GM19035 (cell line): ENCODE data around the gene CCDC201.
"Not testable (repeated sequence)": the region's sequence is repeated elsewhere in the genome, so short reads cannot be mapped to it uniquely, and the experiment has no call there.

Experiments used
- ATAC-seq: cut with Tn5 transposase; IDR thresholded peaks from one replicate; pipeline ENCODE4 v1.9.1; 2021; ENCODE audit not compliant: unreplicated experiment

Gene CCDC201

DNA sequence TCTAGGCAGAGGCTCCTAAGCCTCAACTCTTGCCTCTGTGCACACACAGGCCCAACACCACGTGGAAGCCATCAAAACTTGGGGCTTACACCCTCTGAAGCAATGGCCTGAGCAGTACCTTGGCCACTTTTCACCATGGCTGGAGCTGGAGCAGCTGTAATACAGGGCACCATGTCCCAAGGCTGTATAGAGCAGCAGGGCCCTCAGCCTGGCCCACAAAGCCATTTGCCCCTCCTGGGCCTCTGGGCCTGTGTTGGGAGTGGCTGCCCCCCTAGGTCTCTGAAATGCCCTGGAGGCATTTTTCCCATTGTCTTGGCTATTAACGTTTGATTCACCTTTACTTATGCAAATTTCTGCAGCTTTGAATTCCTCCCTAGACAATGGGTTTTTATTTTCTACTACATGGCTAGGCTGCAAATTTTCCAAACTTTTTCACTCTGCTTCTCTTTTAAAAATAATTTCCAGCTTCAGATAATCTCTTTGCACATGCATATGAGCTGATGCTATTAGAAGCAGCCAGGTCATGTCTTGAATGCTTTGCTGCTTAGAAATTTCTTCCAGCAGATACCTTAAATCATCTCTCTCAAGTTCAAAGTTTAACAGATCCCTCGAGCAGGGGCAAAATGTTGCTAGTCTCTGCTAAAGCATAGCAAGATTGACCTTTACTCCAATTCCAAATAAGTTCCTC lies 5.7 kb upstream of the CCDC201 start:
- ATAC-seq, result no peak

DNA sequence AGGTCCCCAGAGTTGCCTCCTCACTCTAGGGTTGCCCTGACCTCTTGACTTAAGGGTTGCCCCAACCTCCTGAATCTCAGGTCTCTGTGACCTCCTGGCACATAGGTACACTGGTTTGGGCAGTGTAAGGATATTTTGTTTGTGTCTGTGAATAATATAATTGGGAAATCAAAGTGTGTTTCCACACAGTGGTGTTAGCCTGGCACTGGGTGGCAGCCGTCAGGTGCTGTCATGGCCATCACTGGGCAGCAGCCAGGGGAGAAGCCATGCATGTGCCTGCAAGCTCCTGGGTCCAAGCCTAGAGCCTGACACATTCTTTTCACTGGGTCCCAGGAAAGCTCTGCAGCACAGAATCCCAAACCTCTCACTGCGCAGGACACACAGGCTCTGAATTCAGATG lies 3.6 kb upstream of the CCDC201 start:
- ATAC-seq, result no peak

DNA sequence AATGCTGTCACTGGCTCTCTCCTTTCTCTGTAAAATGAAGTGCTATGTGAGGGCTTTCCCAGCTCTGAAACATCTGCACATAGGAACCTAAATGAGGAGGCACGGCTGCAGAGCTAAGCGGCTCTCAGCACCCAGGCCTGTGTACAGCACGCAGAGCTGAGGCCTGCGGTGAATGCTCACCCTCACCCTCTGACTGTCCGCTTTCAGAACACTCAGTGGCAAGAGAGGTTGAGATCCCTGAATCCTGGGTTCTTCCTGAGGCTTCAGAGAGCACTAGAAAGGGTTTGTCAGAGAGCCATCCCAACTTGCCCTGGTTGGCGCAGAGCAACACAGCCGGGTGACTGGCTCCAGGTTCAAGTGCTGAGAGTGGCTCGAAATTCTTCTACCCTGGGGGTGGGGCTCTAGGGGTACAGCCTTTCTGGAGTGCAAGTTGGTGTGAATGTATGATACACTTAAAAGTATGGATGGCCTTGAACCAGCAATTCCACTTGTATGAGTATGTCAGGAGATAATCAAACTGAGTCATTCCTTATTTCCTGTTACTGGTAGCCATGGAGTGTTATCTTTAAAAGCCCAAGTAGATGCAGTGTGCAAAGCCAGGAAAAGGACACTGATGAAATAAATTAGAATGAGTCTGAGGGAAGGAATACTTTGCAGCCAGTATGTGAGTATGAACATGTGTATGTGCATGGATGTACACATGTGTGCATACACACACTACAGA lies 1.7 kb upstream of the CCDC201 start:
- ATAC-seq, result no peak

DNA sequence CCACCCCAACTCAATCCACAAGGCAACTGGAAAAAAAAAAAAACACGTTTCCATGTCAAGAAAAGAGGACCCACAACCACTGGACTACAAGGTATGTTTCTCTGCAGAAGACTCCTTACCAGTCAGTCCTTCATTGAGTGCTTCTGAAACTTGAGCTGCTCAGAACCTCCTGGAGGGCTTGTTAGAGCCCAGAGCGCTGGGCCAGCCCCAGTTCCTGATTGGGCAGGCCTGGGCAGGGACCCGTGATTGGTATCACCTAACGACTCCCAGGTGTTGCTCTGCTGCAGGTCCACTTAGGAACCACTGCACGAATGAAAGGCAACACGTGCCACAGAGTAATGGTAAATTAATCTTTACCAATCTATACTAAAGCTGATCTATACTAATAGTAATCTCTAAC lies 473 bp upstream of the CCDC201 start:
- ATAC-seq, result no peak

DNA sequence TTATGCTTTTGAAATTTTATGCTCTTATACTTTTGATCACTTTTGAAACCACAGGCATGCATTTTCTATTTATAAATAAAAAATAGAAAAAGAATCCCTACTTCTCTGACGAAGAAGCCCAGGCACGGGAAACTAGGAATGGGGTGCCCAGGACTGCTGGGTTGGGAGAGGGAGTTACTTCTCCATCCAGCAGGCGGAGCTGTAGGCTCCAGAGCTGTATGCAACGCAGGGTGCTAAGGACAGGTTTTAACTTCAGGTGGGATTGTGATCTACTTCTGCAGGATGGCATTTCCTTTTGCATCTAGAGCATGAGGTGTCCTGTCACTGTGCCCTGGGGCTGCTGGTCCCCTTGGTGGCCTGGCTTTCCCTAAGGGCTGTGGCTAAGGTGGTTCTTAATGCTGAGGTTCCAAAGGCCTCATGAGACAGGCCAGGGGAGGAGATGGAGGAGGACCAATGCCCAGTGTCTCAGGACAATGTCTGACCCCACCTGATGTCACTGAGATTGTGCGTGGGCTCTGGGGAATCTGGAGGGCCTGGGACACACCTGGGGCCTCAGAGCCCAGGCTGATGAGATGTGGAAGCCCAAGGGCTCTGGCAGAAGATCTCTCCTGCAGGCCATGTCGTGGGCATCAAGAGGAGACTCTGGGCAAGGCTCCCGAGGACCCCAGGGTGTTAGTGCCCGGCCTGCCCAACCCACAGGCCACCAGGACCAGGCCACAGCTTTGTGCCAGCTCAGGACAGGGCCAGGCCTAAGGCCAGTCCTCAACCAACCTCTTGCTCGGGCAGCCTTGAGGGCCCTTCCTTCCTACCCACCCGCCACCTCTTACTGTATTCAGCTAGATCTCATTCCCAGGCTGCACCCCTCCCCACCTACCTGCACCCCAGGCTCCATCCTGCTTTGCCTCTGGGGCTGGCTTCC lies 507 bp downstream of the CCDC201 start:
- ATAC-seq, result no peak

DNA sequence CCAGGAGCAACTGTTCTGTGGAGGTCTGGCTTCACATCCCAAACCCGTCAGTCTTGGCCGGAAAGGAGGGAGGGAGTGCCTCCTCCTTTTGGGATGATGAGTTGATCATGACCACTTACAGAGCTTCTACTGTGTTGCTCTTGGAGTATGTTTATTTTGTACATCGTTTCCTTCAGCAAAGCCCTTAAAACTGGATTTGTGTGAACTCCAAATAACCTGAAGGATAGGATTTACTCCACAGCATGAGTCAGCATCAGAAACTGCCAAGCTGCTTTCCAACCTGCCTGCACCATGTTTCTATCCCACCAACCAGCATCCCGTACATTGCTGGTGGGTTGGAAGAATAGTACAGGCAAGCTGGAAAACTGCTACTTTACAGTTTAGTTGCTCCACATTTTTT lies 3.5 kb downstream of the CCDC201 start:
- no peak for ATAC-seq

DNA sequence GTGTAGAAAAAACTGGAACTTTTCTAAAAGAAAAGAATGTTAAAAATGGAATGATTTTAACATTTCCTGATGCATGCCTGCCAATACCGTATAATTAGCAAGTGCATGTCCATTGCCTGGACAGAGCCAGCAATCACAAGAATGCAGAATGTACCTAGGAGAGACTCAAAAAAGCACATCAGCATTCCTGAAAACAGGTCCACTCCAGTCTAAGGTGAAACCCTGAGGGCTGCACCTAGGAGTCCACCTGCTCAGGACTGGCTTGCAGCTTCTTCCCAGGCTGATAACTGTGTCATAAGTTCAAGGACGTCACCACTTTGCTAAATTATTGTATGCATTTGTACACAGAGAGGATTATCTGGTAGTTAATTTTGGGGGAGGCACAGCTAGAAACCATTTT lies 5.4 kb downstream of the CCDC201 start:
- ATAC-seq, result no peak

DNA sequence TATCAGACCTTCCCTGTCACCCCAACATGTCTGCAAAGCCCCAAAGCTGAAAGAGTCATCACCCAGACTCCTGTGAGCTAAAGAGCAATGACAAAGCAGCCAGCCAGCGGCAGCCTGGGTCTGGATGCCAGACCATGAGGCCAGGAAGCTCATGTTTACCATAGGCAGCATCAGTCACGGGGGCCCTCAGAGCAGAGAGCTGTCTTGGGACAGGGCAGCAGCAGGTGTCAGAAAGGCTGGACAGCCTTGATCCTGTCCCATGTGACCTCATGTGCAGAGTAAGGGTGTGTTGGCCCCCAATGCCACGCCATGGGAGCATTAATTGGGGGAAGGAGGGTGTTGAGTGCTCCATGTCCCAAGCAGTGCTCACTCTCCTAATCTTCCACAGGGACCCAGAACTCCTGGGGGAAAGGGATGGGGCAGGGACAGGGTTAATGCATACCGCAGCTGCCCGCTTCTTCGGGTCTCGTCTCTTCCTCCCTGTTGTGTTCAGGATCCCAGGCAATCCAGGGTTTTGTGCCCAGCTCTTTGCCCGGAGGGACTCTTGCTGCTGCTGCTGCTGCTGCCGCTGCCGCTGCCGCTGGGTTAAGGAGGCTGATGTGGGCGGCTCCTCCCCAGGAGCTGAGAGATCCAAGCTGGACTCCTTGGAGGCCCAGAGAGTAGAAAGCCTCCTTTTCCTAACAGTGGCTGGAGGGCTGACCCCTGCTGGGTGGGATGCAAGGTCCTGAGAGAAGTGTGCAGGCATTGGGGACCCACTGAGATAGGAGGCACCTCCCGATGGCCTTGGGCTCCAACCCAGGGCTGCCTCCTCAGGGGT lies 7.1 kb downstream of the CCDC201 start:
- ATAC-seq, result no peak

DNA sequence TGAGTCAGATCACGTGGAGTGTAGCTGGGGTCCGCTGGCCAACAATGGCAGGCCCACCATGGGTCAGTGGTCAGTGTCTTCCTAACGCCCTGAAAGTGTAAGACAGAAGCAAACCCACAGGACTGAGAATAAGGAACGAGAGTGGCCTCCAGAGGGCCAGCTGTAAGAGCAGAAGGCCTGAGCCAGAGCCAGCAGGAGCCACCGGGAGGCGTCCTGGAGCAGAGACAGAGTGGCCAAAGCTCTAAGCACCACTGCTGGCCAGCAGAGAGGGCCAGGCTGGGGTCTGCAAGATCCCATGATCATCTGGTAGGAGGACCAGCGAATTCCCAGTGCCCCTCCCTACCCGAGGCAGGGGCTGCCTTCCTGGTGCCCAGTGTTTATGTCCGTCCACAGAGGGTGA lies 9.2 kb downstream of the CCDC201 start:
- ATAC-seq, result no peak

DNA sequence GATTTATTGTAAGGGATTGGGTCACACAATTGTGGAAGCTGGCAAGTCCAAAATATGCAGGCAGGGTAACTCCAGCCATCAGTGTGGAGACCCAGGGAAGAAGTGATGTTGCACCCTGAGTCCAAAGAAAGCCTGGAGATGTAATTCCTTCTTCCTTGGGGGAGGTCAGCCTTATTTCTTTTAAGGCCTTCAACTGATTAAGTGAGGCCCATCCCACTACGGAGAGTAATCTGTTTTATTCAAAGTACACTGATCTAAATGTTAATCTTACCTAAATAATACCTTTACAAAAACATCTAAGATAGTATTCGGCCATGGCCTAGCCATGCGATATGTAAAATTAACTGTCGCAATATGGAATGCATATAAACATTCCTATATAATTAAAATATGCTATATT lies 16.0 kb downstream of the CCDC201 start:
- not testable (repeated sequence) for ATAC-seq

DNA sequence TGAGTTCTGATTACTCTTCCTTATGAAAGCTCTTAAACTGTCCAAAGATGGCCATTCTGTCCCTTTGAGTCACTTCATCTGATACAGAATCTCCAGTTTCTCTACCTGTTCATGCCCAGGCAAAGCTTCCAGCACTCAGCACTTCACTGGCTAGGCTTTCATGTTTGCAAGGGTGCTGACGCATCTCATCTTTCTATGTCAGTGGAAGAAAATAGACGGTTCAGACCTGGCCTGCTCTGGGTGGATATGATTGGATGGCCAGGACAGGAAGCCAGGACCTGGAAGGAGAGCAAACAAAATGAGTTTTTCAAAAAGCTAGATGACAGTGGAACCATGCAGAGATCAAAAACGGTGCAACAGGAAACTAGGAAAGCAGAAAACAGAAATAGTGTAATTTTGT lies 17.2 kb downstream of the CCDC201 start:
- ATAC-seq, result not testable (repeated sequence)

DNA sequence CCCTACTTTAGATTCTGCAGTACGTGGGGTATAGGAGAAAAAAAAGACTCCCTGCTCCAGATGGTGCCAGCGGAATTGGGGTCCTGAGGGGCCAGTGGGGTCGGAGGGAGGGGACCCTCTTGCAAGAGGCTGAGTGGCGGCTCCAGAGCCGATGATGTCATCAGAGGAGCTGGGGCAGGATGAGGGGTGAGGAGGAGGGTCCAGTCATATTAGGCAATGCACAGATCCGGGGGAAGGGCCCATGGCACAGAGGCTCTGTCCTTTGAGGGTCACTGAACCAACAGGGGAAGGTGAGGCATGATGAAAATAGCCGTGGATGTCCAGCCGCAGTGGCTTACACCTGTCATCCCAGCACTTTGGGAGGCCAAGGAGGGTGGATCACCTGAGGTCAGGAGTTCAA lies 19.4 kb downstream of the CCDC201 start:
- ATAC-seq, result not testable (repeated sequence)

DNA sequence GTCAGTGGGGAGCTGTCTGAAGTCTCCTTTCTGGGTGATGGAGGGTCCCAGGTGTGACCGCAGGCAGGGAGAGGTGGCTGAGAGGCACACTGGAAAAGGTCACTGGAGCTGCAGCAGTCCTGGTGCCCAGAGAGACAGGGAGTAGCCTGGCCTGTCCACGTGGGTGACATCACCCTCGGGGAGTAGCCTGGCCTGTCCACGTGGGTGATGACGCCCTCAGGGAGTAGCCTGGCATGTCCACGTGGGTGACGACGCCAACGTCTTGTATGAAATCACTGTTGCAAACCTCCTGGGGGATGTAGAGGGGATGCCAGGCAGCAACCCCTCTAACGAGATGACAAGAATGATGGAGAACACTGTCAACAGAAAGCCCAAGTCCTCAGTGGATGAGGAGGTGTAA lies 19.9 kb downstream of the CCDC201 start:
- not testable (repeated sequence) for ATAC-seq

DNA sequence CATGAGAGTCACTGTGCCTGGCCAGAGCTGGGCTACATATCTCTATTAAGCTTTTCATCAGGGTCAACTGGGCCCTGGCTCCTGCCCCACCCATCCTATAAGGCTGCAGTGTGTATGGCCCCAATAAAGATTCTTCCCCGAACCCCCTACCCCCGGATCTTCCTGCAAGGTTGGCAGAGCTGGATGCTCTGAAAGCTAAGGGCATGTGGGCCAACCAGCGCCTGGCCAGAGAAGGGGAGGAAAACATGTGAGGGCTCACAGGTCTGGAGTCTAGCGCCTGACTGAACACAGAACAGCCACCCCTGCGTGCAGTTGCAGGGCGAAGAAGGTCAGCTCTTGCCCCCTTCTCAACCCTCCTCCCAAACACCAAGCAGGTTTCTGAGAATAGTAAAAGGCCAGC lies 24.1 kb downstream of the CCDC201 start:
- ATAC-seq, result not testable (repeated sequence)

DNA sequence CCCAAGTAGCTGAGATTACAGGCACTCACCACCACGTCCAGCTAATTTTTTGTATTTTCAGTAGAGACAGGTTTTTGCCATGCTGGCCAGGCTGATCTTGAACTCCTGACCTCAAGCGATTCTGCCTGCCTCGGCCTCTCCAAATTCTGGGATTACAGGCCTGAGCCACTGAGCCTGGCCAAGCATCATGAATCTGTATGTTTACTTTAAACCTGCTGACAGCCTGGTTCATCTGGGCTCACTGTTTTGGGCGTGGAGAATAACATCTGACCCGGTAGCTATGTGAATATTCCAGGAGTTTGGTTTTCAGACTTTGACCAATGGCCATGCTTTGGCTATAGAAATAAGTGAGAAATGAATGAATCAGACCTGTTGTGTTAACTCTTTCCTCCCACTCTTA lies 26.3 kb downstream of the CCDC201 start:
- not testable (repeated sequence) for ATAC-seq

DNA sequence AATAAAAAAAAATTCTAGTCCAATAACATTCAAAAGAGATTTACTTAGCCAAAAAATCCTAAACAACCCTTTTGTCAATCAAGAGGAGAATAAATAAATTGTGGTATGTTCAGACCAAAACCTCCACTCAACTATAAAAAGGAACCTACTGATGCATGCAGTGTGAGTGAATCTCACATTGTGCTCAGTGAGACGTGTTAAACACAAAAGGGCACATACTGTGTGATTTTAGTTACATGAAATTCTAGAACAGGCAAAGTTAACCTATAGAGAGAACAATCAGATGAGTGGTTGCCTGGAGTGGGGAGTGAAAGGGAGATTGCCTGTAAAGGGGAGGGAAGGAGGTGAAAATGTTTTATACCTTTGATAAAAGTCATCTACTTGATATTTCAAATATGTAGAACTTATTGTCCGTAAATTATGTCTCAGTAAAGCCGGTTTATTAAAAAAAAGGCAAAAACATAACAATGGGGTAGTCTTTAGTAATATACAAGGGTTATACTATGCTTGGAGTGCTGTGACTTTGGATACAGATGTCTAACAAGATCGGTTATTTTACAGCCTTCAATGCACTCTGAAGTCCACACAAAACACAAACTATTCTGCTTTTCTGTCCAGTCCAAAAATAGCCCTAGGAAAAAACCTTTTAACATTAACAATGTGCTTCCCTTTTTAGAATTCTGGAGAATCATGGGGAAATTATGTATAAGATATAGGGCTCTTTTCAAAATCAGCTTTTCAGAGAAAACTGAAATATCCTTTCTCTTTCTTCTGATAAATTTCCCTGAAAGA lies 30.8 kb downstream of the CCDC201 start:
- ATAC-seq, result not testable (repeated sequence)

DNA sequence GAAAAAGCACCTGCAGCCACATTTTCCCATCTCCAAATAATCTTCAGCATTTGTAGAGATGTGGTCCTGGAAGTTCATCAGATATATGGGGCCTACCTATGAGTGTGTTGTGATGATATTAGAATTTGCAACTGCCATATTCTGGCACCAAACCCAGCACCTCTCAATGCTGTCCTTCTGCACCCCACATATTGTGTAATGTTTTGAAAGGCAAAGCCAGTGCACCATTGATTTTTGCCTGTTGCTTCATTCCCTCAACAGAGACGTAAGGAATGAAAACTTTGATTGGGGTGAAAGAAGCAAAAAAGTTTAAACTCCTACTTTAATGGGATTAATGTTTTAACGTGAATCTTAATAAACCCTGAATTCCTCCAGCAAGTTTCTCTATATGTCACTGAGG lies 34.0 kb downstream of the CCDC201 start:
- not testable (repeated sequence) for ATAC-seq

DNA sequence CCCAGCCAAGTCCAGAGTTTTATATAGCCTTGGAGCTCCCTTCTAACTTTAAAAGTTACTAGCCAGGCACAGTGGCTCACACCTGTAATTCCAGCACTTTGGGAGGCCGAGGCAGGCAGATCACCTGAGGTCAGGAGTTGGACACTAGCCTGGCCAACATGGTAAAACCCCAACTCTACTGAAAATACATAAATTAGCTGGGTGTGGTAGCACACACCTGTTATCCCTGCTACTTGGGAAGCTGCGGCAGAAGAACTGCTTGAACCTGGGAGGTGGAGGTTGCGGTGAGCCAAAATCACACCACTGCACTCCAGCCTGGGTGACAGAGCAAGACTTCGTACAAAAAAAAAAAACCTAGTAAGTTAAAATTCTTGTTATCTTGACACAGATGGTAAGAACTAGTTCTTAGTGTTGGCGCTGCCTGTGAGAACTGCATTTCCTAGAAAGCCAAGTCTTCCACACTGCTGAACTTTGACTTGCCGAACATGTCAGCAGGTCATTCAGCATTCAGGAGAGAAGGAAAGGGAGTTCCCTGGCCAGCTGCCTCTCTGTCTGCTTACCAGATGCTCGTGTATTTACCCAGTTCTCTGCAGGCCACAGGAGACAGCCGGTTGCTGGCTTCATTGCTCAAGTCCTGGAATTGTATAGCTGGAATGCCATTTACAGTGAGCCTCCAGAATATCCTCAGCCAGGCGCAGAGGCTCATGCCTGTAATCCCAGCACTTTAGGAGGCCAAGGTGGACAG lies 40.3 kb downstream of the CCDC201 start:
- not testable (repeated sequence) for ATAC-seq

DNA sequence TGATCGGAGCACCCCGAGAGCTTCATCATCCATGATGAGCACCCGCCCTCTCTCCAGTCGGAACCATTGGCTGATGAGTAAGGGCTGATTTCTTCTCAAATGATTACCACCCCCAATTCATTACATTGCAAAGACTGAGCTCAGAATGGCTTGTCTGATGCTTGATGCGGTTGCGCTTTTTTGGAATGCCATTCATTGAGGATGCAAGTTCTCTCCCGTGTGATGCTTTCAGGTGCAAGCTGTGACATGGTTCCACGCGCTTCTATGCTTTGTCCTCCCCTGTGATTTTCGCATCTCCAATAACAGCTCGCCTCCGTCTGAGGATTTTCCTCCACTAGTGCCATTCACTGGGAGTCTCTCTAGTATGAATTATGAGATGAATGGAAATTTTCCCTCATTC lies 43.0 kb downstream of the CCDC201 start:
- ATAC-seq, result not testable (repeated sequence)
